Right renal cortex interstitium (tissue), 3 donors: Measurements from ENCODE around the gene CCDC91. TPM values are rescaled to one million over a fixed set of nuclear protein-coding genes. Genes with fewer than 3 reads are reported as not detected.
"Not testable (repeated sequence)": the region's sequence is repeated elsewhere in the genome, so short reads cannot be mapped to it uniquely, and the experiment has no call there.

Experiments used
- DNase-seq, 3 donors: peaks; one replicate each; pipeline ENCODE4 v3.0.0-alpha.2; 2013; ENCODE audit warnings: low read depth in 3 of 3, low spot score in 2 of 3
- polyA plus RNA-seq, 3 donors: library from polyadenylated mRNA; unstranded; fragments of 120-200 nt; gene quantifications; one replicate each; pipeline ENCODE4 v1.2.1, GENCODE V29; 2013; ENCODE audit not compliant: insufficient read length in 3 of 3

CCDC91 gene
- polyA plus RNA-seq, 3 donors = 34.3 to 37.2 (median 34.7) TPM

GRCh38 chr12:28231248-28231647, 41.0 kb downstream of the CCDC91 start:
- DNase-seq = no peak

GRCh38 chr12:28232211-28232928, 42.1 kb downstream of the CCDC91 start:
- no peak for DNase-seq

- no peak for DNase-seq
Measured at GRCh38 chr12:28234444-28234843, 44.2 kb downstream of the CCDC91 start.

- DNase-seq = no peak
Measured at GRCh38 chr12:28235015-28235414, 44.8 kb downstream of the CCDC91 start.

DNA sequence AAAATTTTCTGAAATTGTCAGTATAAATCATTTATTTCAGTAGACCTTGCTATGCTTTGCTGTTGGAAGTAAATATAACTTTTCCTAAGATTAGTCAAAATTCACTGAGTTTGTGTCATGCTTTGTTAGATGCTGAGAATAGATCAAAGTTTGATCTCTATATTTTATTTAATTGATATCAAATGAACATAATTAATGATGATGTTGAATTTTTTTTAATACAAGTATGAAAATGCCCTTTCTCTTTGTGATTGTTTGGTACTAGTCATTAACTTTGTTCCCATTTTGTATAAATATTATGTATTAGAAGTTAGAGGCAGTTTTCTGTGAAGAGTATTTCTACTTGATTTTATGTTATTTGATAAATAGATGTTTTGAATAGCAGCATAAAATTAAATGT, 45.7 kb downstream of the CCDC91 start:
- DNase-seq = no peak

DNA sequence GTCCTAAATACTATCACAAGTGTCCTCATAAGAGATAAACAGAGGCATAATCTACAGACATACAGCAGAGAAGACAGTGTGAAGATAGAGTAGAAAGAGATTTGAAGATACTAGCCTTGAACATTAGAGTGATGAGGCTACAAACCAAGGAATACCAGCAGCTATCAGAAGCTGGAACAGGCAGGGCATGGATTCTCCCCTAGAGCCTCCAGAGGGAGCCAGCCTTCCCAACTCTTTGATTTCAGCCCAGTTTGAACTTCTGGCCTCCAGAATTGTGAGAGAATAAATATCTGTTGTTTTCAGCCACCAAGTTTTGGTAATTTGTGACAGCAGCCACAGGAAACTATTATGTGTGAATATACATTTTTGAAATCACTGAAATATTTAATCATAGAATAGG, 47.2 kb downstream of the CCDC91 start:
- DNase-seq = no peak

- DNase-seq = no peak
Measured at GRCh38 chr12:28239918-28240317, 49.7 kb downstream of the CCDC91 start.

DNA sequence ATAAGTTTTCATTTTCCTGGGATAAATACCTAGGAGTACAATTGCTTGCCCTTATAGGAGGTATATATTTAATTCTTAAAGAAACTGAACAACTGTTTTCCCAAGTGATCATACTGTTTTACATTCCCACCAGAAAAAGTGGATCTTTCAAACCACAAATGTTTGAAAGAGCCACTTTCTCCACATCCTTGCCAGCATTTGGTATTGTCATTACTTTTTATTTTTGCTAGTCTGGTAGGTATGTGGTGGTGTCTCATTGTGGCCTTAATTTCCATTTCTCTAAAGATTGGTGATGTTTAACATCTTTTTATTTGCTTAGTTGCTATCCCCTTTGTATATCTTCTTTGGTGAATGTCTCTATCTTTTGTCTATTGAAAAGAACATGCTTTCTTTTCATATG, 50.6 kb downstream of the CCDC91 start:
- DNase-seq = no peak

- no peak for DNase-seq
Measured at GRCh38 chr12:28242129-28242495, 51.9 kb downstream of the CCDC91 start.

- DNase-seq = no peak
Measured at GRCh38 chr12:28242496-28243309, 52.4 kb downstream of the CCDC91 start.

GRCh38 chr12:28243310-28243633, 53.0 kb downstream of the CCDC91 start:
- no peak for DNase-seq

DNA sequence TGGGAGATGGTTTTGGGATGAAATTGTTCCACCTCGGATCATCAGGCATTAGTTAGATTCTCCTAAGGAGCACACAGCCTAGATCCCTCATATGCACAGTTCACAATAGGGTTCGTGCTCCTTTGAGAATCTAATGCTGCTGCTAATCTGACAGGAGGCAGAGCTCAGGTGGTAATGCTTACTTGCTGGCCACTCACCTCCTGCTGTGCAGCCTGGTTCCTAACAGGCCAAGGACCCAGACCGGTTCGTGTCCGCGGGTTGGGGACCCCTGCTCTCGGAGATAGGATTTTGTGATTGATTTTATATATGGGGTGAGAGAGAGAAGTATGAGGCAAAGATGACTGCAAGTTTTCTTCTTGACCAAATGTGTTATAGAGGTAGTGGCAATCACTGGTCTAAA, 57.5 kb downstream of the CCDC91 start:
- no peak for DNase-seq

DNA sequence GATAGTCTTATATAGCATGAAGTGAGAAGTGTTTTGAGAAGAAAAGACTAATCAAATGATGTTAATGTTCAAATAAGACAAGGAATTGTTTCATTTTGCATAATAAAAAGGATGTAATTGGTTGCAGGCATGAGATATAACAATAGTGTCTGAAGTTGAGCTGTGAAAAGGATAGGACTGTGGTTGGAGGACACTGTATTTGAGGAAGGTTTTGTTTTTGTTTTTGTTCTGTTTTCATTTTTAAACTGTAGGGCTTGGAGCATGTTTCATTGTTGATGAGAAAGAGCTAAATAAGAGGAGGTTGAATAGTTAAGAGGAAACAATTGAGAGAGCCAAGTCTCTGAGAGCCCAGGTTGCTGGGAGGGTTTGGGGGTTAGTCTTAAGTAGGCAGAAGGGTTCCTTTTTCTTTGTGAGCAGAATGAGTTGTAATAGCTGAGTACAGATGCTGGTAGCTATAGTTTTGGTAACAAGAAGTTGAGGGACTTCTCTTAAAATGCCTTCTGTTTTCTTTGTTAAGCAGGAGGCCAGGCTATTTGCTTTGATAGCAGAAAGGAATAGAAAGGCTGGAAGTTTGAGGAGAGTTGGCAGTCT, 58.4 kb downstream of the CCDC91 start:
- DNase-seq = no peak

DNA sequence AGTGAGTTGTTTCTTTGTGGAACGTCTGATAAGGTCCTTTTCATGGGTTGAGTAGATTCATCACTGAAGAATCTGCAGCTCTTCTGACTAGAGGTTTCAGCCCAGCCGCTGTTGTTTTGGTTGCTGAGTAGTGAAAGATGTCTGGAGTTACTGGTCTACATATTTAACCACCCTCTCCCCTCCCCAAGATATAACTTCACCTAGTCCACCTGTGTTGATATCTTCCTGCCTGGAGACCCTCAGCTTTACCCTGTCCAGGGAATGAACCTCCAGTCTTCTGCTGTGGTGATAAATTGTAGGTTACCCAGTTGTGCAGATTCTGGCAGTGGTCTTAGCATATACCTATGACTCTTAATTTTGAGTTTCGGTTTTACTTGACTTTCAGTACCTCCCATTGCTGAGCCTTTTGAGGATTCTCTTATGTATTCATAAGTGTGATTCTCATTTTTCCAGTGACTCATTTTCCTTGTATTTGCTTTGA, 62.9 kb downstream of the CCDC91 start:
- no peak for DNase-seq

DNA sequence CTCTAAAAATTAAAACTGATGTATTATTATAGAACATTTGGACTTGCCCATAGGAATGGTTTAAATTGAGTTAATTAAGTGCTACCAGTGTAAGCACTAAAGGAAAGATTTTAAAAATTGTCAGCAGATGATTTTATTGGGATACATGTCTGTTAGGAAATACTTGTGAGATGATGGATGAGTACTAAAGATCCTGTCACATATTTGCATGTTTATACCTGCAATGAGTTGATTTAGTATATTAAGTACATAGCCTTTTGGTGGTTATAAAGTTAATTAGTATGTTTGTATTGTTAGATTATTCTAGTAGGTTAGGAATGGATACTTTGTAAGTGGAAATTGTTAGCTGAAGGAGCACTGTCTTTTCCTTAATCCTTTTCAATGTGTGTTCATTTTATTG, 67.2 kb downstream of the CCDC91 start:
- no peak for DNase-seq

DNA sequence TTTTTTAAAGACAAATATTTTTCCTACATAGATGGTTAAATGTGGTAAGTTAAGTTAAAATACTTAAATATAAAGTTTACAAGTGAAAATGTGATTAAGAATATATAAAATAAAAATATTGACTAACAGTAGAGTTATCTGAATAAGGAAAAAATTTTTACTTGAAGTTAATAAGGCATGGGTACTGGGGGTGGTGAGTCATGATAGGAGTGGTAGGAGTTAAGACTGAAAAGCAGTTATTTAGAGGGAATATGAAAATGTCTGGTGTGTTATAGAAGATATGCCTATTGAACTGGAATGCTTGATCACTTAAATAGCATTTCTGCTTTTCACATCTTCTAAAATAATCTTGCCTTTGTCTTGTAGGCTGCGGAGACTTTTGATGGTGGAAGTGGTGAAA, 68.7 kb downstream of the CCDC91 start:
- DNase-seq = no peak

DNA sequence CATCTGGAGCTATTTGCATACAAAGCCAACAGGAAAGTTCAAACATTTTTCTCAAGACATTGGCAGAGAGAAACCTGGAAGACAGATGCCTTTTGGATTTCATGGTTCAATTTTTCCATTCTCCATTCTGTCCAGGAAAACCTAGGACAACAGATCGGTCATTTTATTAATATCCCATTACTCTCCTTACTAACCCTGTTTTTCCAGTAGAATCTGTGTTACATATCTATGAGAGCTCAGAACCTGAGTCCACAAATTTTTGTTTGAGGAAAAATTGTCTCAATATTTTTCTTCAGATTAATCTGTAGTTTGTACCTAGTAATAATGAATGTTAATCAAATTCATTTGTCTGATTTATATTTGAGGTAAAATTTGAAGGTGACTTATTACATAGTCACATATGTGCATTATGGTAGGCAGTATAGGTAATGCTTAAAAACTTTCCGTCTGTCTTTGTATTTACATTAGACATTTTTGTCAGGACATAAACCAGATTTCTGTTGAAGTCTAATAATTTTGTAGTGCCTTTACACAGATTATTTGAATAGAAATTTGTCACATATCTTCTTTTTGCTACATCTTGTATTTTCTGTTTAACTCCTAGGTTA, 75.3 kb downstream of the CCDC91 start:
- DNase-seq = no peak

DNA sequence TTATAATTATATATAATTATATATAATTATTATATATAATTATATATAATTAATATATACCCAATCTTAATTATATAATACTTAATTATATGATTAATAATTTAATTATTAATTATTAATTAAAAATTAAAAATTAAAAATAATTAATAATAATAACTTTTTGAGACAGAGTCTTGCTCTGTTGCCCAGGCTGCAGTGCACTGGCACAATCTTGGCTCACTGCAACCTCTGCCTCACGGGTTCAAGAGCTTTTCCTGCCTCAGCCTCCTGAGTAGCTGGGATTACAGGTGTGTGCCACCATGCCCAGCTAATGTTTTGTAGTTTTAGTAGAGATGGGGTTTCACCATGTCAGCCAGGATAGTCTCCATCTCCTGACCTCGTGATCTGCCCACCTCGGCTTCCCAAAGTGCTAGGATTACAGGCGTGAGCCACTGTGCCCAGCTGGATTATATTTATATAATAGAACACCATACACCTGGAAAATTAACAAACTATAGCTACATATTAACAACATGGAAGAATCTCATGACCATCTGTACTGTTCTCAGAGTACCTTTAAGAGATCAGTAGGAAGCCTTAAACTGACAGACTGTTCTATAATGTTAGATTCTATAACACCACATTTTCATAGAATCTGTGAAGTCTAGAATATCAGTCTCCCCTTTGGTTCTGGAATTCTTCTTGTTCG, 77.8 kb downstream of the CCDC91 start:
- not testable (repeated sequence) for DNase-seq

- DNase-seq = no peak
Measured at GRCh38 chr12:28268608-28269229, 78.5 kb downstream of the CCDC91 start.

GRCh38 chr12:28269851-28270250, 79.6 kb downstream of the CCDC91 start:
- no peak for DNase-seq
